Astrocyte of the hippocampus (primary cell): Measurements from ENCODE around the gene PCP2.

Experiments used
- DNase-seq: peaks from one replicate; pipeline ENCODE4 v3.0.0; 2011; ENCODE audit warnings: low read depth, low spot score

The PCP2 gene

DNA sequence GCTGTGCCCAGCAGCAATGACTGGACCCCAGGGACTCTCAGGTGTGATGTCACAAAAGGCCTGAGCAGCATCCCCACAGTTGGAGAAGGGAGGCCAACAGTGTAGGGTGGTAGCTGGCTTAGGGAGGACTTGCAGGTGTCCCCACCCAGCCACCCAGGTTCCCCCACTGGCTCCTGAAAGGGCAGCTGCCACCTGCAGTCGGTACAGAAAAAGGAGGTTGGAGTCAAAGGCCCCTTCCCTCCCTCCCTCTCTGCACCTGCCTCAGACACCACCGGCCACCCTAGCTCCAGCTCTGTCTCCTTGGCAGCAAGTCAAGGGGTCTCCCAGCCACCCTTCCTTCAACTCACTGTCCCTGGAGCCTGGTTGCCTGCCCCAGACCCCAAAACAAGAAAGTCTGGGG is at the start of gene PCP2:
Gene PCP2, minus strand, starts transcription at position 22 of the 400 bp plus-strand sequence. CDS start 262 bp downstream, outside the sequence.
- no peak for DNase-seq

DNA sequence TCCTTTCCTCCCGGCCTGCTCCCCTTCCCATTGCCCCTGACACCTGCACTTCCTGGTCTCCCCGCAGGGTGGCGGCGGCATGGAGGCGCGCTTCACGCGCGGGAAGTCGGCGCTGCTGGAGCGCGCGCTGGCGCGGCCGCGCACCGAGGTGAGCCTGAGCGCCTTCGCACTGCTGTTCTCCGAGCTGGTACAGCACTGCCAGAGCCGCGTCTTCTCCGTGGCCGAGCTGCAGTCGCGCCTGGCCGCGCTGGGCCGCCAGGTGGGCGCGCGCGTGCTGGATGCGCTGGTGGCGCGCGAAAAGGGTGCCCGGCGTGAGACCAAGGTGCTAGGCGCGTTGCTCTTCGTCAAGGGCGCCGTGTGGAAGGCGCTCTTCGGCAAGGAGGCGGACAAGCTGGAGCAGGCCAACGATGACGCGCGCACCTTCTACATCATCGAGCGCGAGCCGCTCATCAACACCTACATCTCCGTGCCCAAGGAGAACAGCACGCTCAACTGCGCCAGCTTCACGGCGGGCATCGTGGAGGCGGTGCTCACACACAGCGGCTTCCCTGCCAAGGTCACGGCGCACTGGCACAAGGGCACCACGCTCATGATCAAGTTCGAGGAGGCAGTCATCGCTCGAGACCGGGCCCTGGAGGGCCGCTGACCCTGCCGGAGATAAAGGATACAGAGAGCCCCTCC is 48.8 kb upstream of the PCP2 start:
- DNase-seq = no peak

- DNase-seq = peak; percentile 84
Observed at GRCh38 chr19:7681340-7682174, 48.0 kb upstream of the PCP2 start.

GRCh38 chr19:7680606-7681339 is 47.3 kb upstream of the PCP2 start, which contains the start of gene TRAPPC5:
Gene TRAPPC5 (plus strand): TSS chr19:7680833. CDS start chr19:7682254, 1,421 bp downstream.
- peak; percentile 95 for DNase-seq

GRCh38 chr19:7679771-7680605 is 46.5 kb upstream of the PCP2 start:
- no peak for DNase-seq

- DNase-seq = no peak
Observed at GRCh38 chr19:7678971-7679751, 45.6 kb upstream of the PCP2 start.

DNA sequence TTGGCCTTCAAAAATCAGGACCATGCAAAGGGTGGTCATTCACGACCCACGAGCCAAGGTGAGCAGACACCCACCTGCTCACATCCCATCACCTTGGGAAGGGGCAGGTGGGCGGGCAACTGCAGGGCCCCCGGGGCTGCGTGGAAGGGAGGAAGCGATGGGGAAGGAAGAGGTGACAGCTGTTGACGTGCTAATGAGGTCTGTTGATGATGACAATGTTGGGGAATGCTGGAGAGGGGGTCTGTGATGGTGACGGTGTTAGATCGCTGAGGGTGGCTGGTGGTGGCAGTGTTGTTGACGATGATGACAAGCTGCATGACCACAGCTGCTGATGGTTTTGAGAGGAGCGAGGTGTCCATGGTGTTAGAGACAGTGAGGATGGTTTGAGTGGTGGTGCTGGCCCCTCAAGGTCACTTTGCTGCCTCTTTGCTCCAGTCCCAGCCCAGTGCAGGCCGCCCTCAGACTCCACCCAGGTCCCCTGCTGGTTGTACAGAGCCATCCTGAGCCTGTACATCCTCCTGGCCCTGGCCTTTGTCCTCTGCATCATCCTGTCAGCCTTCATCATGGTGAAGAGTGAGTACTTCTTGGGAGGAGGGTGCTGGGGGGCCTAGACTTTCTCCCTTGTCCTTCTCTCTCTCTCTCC is 44.3 kb upstream of the PCP2 start:
- no peak for DNase-seq

- DNase-seq = no peak
Observed at GRCh38 chr19:7676854-7677253, 43.3 kb upstream of the PCP2 start, which contains the start of gene MCEMP1. Gene MCEMP1 (plus strand): TSS chr19:7677090. CDS start chr19:7677121, 31 bp downstream.

DNA sequence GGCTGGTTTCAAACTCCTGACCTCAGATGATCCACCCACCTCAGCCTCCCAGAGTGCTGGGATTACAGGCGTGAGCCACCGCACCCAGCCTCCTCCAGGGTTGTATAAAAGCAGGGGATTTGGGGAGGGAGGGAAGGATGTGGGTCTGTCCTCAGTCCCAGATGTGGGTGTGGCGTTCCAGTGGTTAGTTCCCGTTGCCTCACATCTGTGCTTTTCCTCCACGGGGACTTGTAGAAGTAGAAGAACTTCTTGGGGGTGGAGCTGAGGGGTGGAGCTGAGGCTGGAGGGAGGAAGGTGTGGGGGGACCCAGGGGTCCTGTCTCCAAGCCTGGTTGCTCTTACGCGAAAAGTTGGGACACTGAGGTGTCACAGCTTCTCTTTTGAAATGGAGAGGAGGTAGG is 42.9 kb upstream of the PCP2 start:
- no peak for DNase-seq

DNA sequence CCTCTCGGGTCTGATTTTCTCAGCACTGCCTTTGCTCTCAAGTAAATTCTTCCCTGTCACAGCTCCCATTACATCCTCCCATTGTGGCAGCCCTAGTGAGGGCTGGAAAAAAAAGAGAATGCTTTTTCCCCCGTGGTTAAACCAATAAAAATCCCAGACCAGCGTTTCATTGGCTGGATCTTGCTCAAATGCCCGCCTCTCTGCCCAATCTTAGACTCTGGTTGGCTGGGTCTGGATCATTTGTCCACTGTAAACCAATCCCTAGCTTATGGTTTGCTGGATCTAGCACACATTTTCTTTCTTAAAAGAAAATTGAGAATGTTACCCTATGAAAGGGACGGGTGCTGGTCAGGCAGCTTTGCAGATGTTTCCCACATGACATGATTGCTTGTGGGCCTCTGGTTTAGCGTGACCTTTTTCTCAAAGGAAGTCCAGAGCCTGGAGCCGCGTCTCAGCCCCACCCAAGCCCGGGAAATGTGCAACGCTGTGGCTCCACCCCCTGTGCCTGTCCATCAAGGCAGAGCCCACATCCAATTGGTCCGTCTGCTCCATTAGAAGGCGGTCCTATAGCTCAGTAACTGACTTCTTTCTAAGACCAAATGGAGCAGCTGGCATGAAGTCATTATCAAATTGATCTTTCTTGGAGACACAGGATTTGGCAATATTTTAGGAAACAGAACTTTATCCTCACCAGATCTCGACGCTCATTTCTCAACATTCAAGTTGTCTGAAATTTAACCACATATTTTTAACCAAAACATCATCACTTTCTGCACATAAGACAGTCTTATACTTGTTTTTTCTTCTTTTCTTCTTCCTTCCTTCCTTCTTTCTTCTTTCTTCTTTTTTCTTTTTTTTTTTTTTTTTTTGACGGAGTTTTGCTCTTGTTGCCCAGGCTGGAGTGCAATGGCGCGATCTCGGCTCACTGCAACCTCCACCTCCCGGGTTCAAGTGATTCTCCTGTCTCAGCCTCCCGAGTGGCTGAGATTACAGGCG is 40.8 kb upstream of the PCP2 start:
- DNase-seq = peak; percentile 26

GRCh38 chr19:7672522-7672921 is 39.0 kb upstream of the PCP2 start:
- DNase-seq = no peak

- no peak for DNase-seq
Observed at GRCh38 chr19:7670790-7671189, 37.3 kb upstream of the PCP2 start.

DNA sequence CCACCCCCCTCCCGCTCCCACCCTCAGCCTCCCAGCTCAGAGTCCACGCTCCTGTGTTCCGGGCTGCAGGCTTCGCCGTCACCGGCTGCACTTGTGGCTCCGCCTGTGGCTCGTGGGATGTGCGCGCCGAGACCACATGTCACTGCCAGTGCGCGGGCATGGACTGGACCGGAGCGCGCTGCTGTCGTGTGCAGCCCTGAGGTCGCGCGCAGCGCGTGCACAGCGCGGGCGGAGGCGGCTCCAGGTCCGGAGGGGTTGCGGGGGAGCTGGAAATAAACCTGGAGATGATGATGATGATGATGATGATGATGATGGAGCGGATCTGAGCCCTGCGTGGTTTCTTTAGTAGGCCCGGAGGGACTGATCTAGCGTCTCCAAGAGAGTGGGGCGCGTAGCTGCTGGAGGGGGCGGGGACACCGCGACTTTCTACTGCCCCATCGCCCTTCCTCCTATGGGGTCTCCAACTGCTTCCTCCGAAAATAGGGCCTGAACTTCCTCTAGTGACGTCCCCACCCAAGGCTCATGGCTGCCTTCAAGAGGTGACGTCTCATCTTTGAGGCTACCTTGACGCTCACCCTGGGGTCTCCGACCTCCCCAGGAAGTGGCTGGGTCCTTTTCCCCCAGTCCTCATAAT is 36.7 kb upstream of the PCP2 start:
- peak; percentile 17 for DNase-seq

DNA sequence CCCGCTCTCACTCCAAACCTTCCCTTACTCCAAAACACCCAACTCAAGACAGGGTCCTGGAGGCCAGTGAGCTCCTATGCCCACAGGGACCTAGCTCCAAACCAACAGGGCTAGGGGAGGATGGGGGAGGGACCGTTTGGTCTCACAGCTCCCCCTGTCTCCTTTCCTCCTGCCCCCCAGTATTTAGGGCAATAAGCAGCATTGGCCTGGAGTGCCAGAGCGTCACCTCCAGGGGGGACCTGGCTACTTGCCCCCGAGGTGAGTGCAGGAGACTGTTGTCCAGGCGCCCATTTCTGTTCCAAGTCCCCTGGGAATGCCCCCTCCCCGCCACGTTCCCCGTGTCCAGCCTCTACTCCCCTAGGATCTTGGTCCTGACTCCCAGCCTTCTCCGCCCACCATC is 36.1 kb upstream of the PCP2 start:
- DNase-seq = no peak

DNA sequence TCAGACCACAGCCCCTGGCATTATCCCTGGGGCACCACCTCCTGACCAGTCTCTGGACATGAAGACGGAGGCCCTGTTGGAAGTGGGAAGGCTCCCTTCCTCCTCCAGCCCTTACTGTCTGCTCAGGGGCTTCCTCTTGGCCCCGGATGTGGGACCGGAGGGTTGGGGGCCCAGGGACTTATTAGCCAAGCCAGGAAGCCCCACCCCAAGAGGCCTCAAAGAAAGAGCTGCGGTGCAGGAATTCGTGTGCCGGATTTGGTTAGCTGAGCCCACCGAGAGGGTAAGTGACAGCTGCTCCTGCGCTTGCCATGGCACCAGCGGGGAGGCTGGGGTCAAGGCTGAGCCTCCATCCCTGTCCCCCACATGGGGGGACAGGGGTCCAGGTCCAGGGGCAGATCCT is 35.3 kb upstream of the PCP2 start, which contains the start of gene RETN:
Gene RETN, plus strand, starts transcription at position 208 of the 400 bp plus-strand sequence. CDS start 278 bp downstream, outside the sequence.
- no peak for DNase-seq

DNA sequence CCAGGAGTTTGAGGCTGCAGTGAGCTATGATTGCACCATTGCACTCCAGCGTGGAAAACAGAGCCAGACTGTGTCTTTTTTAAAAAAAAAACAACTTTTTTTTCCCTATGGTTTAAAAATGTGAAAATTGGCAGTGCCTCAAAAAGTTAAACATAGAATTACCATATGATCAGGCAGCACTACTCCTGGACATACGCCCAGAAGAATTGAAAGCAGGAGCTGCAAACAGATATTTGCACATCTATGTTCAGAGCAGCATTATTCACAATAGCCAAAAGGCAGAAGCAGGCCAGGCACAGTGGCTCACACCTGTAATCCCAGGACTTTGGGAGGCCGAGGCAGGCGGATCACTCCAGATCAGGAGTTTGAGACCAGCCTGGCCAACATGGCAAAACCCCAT is 31.6 kb upstream of the PCP2 start:
- DNase-seq = no peak

GRCh38 chr19:7663706-7664105 is 30.2 kb upstream of the PCP2 start:
- DNase-seq = no peak

DNA sequence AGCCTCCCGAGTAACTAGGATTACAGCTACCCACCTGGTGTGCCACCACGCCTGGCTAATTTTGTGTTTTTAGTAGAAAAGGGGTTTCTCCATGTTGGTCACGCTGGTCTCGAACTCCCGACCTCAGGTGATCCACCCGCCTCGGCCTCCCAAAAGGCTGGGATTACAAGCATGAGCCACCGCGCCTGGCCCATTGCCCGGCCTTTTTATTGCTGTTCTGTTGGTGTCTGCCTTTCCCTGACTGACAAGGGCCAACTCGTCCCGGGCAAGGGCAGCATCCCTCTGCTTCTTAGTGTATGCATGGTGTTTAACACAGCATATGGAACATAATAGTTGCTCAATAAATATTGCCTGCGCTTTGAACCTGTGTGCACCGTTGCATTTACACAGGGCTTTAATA is 29.1 kb upstream of the PCP2 start:
- no peak for DNase-seq
